Nephron (organoid): ENCODE measurements around the gene ZNF205.

Source experiments
- H3K27ac Mint-ChIP-seq, 3 experiments: 2 replicates each; pipeline ENCODE4 v1.8.0; 2020; ENCODE audit warnings: mixed read lengths in 3 of 3, mild to moderate bottlenecking in 2 of 3, moderate library complexity in 1 of 3
- H3K27me3 Mint-ChIP-seq: 2 replicates; pipeline ENCODE4 v1.8.0; 2021; ENCODE audit warnings: low read depth, mild to moderate bottlenecking, moderate library complexity, mixed read lengths
- H3K36me3 Mint-ChIP-seq: 2 replicates; pipeline ENCODE4 v1.8.0; 2020; ENCODE audit warnings: low read depth, mixed read lengths
- H3K4me1 Mint-ChIP-seq: 2 replicates; pipeline ENCODE4 v1.8.0; 2020; ENCODE audit warnings: mixed read lengths
- H3K4me3 Mint-ChIP-seq, 3 experiments: 2 replicates each; pipeline ENCODE4 v1.8.0; 2020; ENCODE audit warnings: mild to moderate bottlenecking in 3 of 3, mixed read lengths in 3 of 3, moderate library complexity in 2 of 3
- H3K9me3 Mint-ChIP-seq: 2 replicates; pipeline ENCODE4 v1.8.0; 2020; ENCODE audit warnings: mixed read lengths
- TF ChIP-seq, protein P1 (sequence below), 3 experiments: fragments of 200-600 bp; sonication (generic); IDR thresholded peaks; one replicate each; pipeline ENCODE4 v1.5.0; 2021; ENCODE audit warnings: antibody characterized with exemption in 3 of 3; ENCODE audit not compliant: unreplicated experiment in 3 of 3

ZNF205 gene

GRCh38 chr16:3143189-3143588 is 30.8 kb downstream of the ZNF205 start:
- TF ChIP-seq, protein P1, sequence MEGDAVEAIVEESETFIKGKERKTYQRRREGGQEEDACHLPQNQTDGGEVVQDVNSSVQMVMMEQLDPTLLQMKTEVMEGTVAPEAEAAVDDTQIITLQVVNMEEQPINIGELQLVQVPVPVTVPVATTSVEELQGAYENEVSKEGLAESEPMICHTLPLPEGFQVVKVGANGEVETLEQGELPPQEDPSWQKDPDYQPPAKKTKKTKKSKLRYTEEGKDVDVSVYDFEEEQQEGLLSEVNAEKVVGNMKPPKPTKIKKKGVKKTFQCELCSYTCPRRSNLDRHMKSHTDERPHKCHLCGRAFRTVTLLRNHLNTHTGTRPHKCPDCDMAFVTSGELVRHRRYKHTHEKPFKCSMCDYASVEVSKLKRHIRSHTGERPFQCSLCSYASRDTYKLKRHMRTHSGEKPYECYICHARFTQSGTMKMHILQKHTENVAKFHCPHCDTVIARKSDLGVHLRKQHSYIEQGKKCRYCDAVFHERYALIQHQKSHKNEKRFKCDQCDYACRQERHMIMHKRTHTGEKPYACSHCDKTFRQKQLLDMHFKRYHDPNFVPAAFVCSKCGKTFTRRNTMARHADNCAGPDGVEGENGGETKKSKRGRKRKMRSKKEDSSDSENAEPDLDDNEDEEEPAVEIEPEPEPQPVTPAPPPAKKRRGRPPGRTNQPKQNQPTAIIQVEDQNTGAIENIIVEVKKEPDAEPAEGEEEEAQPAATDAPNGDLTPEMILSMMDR (IDR thresholded peaks at IDR 0.05; ENCODE audit: unreplicated experiment in 3 of 3): no peak
- H3K9me3 Mint-ChIP-seq: no peaks in the 10 kb centered on the region
- no peaks in the 10 kb centered on the region for H3K4me1 Mint-ChIP-seq
- no peak overlapping the region for H3K4me3 Mint-ChIP-seq
- H3K36me3 Mint-ChIP-seq: peaks cover 10% of the 10 kb centered on the region
- H3K27me3 Mint-ChIP-seq: peaks cover 10% of the 10 kb centered on the region
- no peak overlapping the region for H3K27ac Mint-ChIP-seq

- Mint-ChIP-seq H3K9me3 (no peaks in the 10 kb centered on the region), H3K4me1 (no peaks in the 10 kb centered on the region), H3K36me3 (peaks cover 10% of the 10 kb centered on the region), H3K27me3 (peaks cover 13% of the 10 kb centered on the region), H3K27ac (no peak overlapping the region), H3K4me3 (no peak overlapping the region)
- TF ChIP-seq, protein P1 (IDR thresholded peaks at IDR 0.05; ENCODE audit: unreplicated experiment in 3 of 3): no peak
Measured at GRCh38 chr16:3143598-3144320, 31.4 kb downstream of the ZNF205 start.

- peaks cover 7% of the 10 kb centered on the region for H3K36me3 Mint-ChIP-seq
- H3K27ac Mint-ChIP-seq: no peak overlapping the region
- no peaks in the 10 kb centered on the region for H3K9me3 Mint-ChIP-seq
- TF ChIP-seq, protein P1 (IDR thresholded peaks at IDR 0.05; ENCODE audit: unreplicated experiment in 3 of 3): no peak
- H3K4me3 Mint-ChIP-seq: no peak overlapping the region
- no peaks in the 10 kb centered on the region for H3K4me1 Mint-ChIP-seq
- peaks cover 18% of the 10 kb centered on the region for H3K27me3 Mint-ChIP-seq
Measured at GRCh38 chr16:3144321-3144983, 32.1 kb downstream of the ZNF205 start.

DNA sequence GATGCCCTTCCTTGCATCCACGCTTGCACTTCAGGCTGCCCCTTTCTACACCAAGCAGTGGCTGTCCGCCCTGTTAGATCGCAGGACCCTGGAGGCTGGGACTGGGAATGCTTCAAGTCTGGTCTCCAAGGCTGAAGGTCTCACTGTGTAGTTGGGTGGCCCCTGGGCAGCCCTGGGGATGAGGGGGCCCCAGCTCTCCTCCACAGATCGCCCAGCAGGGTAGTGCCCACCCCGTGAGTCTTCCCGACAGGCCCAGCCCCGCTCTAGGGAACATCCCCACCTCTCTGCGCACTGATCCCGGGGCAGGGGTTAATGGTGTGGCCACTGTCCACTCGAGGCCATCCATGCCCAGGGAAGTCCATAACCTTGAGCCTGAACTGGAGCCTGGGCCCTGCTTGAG is 32.8 kb downstream of the ZNF205 start:
- no peak overlapping the region for H3K4me3 Mint-ChIP-seq
- TF ChIP-seq, protein P1 (IDR thresholded peaks at IDR 0.05; ENCODE audit: unreplicated experiment in 3 of 3): no peak
- H3K9me3 Mint-ChIP-seq: no peaks in the 10 kb centered on the region
- H3K27ac Mint-ChIP-seq: no peak overlapping the region
- H3K4me1 Mint-ChIP-seq: no peaks in the 10 kb centered on the region
- peaks cover 7% of the 10 kb centered on the region for H3K36me3 Mint-ChIP-seq
- H3K27me3 Mint-ChIP-seq: peaks cover 18% of the 10 kb centered on the region

- Mint-ChIP-seq H3K36me3 (peaks cover 7% of the 10 kb centered on the region), H3K9me3 (no peaks in the 10 kb centered on the region), H3K4me3 (no peak overlapping the region), H3K27ac (no peak overlapping the region), H3K4me1 (peaks cover 3% of the 10 kb centered on the region), H3K27me3 (peaks cover 20% of the 10 kb centered on the region)
- TF ChIP-seq, protein P1 (IDR thresholded peaks at IDR 0.05; ENCODE audit: unreplicated experiment in 3 of 3): no peak
Measured at GRCh38 chr16:3145660-3146059, 33.3 kb downstream of the ZNF205 start.
